ENCODE data around the gene ADCK1.

- TF ChIP-seq CTCF (IDR thresholded peaks at IDR 0.05) (no peak), POLR2AphosphoS5 (IDR thresholded peaks at IDR 0.05; ENCODE audit: low read depth, low read length) (no peak), REST (IDR thresholded peaks at IDR 0.05; ENCODE audit: insufficient read depth in 1 of 2, low read depth in 2 of 2, low read length in 1 of 2) (no peak), TCF7L2 (IDR thresholded peaks at IDR 0.05; ENCODE audit: low read depth, low read length) (no peak)
These were observed 170.7 kb downstream of the ADCK1 start for GRCh38 chr14:77970646-77971045.
